Kidney (tissue), 14 donors: ENCODE data around the gene FARS2. TPM values are rescaled to one million over a fixed set of nuclear protein-coding genes. Genes with fewer than 3 reads are reported as not detected.

Source experiments
- DNase-seq, 5 donors: peaks; one replicate each; pipeline ENCODE4 v3.0.0-alpha.2; 2013 to 2020
- FAIRE-seq: peaks from 2 replicates; lab custom pipeline; 2012; peaks lifted over from hg19 to GRCh38; lab: Jason Lieb, UNC
- H3K27ac ChIP-seq, 2 donors: one replicate each; pipeline ENCODE4 v1.7.0; 2013; ENCODE audit warnings: low read depth in 2 of 2, low read length in 2 of 2, inconsistent platforms in 1 of 2
- H3K27me3 ChIP-seq: one replicate; pipeline ENCODE4 v1.7.1; 2013; ENCODE audit warnings: low read length, inconsistent platforms; ENCODE audit not compliant: control insufficient read depth, insufficient read depth
- H3K36me3 ChIP-seq, 3 donors: one replicate each; pipeline versions ENCODE4 v1.7.0 to v1.7.1; 2013; ENCODE audit warnings: low read length in 3 of 3, control low read depth in 1 of 3, inconsistent platforms in 1 of 3; ENCODE audit not compliant: insufficient read depth in 3 of 3, control insufficient read depth in 2 of 3
- H3K4me1 ChIP-seq, 3 donors: one replicate each; pipeline versions ENCODE4 v1.7.0 to v1.7.1; 2013; ENCODE audit warnings: low read length in 3 of 3, inconsistent platforms in 1 of 3, low read depth in 1 of 3; ENCODE audit not compliant: control insufficient read depth in 2 of 3, insufficient read depth in 2 of 3
- H3K4me3 ChIP-seq, 3 donors: one replicate each; pipeline versions ENCODE4 v1.7.0 to v1.8.1; 2013; ENCODE audit warnings: low read length in 3 of 3, control low read depth in 1 of 3, inconsistent platforms in 1 of 3
- H3K9ac ChIP-seq, 3 donors: one replicate each; pipeline versions ENCODE4 v1.7.0 to v1.7.1; 2013; ENCODE audit warnings: low read length in 3 of 3, control low read depth in 1 of 3, inconsistent platforms in 1 of 3
- H3K9me3 ChIP-seq, 3 donors: one replicate each; pipeline versions ENCODE4 v1.7.0 to v1.7.1; 2013; ENCODE audit warnings: low read length in 3 of 3, control low read depth in 1 of 3, inconsistent platforms in 1 of 3; ENCODE audit not compliant: control insufficient read depth in 2 of 3, insufficient read depth in 1 of 3
- intact Hi-C: fragments of 100-400 bp; cut with DNase I; formaldehyde crosslinking; loops from one replicate; pipeline ENCODE4 v1.11.1; 2022
- polyA plus RNA-seq: library from polyadenylated mRNA; stranded (reverse); fragments of 350-450 nt; fragmentation: Illumina TruSeq; extraction: RNeasy Lipid Tissue Mini Kit (QIAGEN cat#74804); gene quantifications from one replicate; pipeline ENCODE4 v1.2.3, GENCODE V29; 2014; ENCODE audit warnings: low read depth, low replicate concordance; ENCODE audit not compliant: insufficient read depth
- total RNA-seq: library from RNA; stranded (reverse); fragmentation: NEBNext Ultra II Directional; extraction: Animal tissue kit (Norgen Biotek cat#: 25700); gene quantifications from one replicate; pipeline ENCODE4 v1.2.1, GENCODE V29; 2021
- TF ChIP-seq, protein P1 (sequence below): IDR thresholded peaks from 3 replicates; pipeline ENCODE4 v1.5.1; 2012; ENCODE audit warnings: mild to moderate bottlenecking, moderate library complexity, borderline replicate concordance; ENCODE audit not compliant: insufficient read depth; ENCODE audit errors: extremely low read depth
- donor health status: control.
- donor health status: control.
- donor health status: control.
- donor health status: control.
- donor health status: control.
- donor health status: DM: yes; HTN: yes; CAD: no.
- donor health status: Normal renal cell carcinoma (clear cell type).

The FARS2 gene
- total and polyA plus RNA-seq, 2 donors from 2014 or later: 22.1 to 24.8 TPM

DNA sequence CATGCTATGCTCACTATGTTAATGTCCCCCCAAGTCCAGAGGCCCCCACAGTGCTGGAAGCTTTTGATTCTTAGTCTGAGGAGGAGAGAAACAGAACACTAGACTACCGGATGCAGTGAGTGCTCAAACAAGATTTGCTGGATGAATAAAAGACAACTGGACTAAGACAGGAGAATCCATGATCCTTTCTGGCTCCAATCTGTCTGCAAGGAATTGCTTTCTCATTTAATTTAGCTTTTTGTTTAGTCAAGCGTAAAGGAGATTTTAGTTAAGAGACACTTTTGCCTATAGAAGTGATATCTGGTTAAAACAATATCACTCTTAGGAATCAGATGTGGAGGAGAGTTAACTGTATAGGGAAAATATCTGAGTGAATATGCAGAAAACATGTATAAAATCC lies 14.1 kb upstream of the FARS2 start:
- Histone ChIP-seq H3K27ac (no peak overlapping the region), H3K4me1 (no peaks in the 10 kb centered on the region), H3K4me3 (no peak overlapping the region), H3K9ac (no peak overlapping the region), H3K36me3 (no peaks in the 10 kb centered on the region), H3K9me3 (no peaks in the 10 kb centered on the region), H3K27me3 (no peaks in the 10 kb centered on the region)
- DNase-seq (no peak), FAIRE-seq (no peak)
- intact Hi-C loops: no loop called here
- TF ChIP-seq, protein P1, sequence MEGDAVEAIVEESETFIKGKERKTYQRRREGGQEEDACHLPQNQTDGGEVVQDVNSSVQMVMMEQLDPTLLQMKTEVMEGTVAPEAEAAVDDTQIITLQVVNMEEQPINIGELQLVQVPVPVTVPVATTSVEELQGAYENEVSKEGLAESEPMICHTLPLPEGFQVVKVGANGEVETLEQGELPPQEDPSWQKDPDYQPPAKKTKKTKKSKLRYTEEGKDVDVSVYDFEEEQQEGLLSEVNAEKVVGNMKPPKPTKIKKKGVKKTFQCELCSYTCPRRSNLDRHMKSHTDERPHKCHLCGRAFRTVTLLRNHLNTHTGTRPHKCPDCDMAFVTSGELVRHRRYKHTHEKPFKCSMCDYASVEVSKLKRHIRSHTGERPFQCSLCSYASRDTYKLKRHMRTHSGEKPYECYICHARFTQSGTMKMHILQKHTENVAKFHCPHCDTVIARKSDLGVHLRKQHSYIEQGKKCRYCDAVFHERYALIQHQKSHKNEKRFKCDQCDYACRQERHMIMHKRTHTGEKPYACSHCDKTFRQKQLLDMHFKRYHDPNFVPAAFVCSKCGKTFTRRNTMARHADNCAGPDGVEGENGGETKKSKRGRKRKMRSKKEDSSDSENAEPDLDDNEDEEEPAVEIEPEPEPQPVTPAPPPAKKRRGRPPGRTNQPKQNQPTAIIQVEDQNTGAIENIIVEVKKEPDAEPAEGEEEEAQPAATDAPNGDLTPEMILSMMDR: no peak

DNA sequence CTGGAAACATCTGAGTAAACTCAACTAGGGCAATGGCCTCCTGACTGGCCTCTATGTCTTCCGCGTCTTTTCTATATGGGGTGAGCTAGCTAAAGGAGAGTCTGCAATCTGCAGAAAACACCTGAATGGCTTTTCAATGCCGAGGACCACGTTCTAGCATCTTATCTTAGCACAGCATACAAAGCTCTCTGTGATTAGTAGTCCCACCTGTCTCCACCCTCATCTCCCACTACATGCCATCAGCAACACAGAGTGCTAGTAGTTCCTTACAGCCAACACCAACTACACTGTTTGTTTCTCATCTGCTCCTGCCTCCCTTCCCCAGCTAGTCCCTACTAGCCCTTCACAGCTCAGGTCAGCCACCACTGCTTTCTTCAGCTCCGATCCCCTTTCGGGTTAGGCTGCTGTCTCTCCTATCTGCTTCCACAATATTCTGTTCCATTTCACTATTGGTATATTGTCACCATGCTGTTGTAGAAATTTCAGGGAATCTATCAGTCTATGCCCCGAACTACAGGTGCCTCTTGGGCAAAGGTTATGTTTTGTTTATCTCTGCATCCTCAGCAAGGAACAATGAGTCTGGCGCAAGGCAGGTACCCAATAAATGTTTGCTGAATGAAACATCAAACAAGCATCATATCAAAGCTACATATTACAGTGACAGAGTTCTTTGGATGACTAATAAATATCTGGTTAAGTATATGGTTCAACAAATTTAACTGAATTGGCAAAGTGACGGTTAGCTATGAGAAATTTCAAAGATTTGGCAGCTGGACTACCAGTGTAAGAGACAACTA lies 12.8 kb upstream of the FARS2 start:
- DNase-seq (no peak), FAIRE-seq (no peak)
- Histone ChIP-seq H3K9me3 (no peaks in the 10 kb centered on the region), H3K27me3 (no peaks in the 10 kb centered on the region), H3K27ac (no peak overlapping the region), H3K4me1 (no peaks in the 10 kb centered on the region), H3K9ac (no peak overlapping the region), H3K36me3 (no peaks in the 10 kb centered on the region), H3K4me3 (no peak overlapping the region)
- TF ChIP-seq, protein P1: no peak
- intact Hi-C loops: no loop called here

DNA sequence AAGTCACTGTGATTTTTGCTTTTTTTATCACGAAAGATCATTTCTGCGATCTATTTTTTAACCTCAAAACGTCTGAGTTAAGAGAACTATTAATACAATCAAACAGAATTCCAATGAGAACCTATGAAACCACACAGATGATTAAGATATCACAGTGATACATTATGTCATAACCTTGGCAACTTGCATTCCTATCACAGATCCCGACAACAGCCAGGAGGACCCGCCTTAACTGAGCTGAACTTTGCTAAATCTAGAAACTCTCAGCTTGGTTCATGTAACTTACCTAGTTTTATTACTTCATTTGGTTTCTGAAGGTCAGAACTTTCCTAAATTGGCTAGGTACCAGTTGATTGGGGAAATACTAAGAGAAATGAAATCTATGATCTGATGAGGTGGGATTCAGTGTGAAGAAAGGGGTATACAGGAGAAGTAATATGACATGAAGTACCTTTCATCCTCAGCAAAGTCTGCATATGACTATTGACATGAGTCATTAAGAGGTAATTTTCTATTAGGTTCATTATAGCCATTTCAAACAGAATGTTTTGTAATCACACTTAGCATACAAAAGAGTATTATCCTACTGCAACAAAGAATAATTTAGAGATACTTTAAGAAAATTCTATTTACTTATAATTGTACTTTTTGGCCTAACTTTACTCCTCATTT lies 11.7 kb upstream of the FARS2 start:
- no peak overlapping the region for H3K4me3 ChIP-seq
- H3K9me3 ChIP-seq: no peaks in the 10 kb centered on the region
- TF ChIP-seq, protein P1: no peak
- no peak overlapping the region for H3K27ac ChIP-seq
- H3K9ac ChIP-seq: no peak overlapping the region
- no peaks in the 10 kb centered on the region for H3K36me3 ChIP-seq
- no peaks in the 10 kb centered on the region for H3K27me3 ChIP-seq
- FAIRE-seq (no peak), DNase-seq (no peak)
- intact Hi-C loops: no loop called here
- no peaks in the 10 kb centered on the region for H3K4me1 ChIP-seq
